Measurements from ENCODE around the gene PRKD3.

PRKD3 gene

DNA sequence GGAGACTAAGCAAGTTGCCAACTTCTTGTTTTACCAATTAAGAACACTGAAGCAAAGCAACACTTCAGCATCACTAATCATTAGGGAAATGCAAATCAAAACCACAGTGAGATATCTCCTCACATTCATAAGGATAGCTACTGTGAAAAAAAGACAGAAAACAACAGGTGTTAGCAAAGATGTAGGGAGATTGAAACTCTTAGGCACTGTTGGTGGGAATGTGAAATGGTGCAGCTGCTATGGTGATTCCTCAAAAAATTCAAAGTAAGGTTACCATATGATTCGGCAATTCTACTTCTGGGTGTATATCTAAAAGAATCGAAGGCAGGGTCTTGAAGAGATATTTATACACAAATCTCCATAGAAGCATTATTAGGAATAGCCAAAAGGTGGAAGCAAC, 8.6 kb upstream of the PRKD3 start:
- DNase-seq (ENCODE audit: low read depth): no peak
- TF ChIP-seq, protein P1, sequence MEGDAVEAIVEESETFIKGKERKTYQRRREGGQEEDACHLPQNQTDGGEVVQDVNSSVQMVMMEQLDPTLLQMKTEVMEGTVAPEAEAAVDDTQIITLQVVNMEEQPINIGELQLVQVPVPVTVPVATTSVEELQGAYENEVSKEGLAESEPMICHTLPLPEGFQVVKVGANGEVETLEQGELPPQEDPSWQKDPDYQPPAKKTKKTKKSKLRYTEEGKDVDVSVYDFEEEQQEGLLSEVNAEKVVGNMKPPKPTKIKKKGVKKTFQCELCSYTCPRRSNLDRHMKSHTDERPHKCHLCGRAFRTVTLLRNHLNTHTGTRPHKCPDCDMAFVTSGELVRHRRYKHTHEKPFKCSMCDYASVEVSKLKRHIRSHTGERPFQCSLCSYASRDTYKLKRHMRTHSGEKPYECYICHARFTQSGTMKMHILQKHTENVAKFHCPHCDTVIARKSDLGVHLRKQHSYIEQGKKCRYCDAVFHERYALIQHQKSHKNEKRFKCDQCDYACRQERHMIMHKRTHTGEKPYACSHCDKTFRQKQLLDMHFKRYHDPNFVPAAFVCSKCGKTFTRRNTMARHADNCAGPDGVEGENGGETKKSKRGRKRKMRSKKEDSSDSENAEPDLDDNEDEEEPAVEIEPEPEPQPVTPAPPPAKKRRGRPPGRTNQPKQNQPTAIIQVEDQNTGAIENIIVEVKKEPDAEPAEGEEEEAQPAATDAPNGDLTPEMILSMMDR (IDR thresholded peaks at IDR 0.05; ENCODE audit: low read length, missing control alignments): no peak
- no peak overlapping the region for H3K4me3 ChIP-seq (replicated peaks; ENCODE audit: low read depth, low read length)

DNA sequence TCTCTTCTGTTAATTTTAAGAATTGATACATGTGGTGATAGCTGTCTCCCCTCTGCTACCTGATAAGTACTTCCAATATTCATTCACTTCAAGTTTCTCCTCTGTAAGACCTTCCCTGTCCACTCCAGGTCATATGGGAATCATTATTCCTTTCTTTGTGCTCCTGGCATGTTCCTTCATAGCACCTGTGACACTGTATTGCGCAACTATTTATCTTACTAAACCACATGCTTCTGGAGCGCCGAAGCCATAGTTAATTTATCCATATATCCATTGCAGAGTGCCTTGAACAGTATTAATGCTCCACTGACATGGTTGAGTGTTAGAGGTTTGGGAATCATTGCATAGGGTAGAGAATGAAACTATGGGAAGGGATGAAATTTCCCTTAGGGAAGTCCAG, 7.9 kb upstream of the PRKD3 start:
- no peak overlapping the region for H3K4me3 ChIP-seq (replicated peaks; ENCODE audit: low read depth, low read length)
- no peak for DNase-seq (ENCODE audit: low read depth)
- TF ChIP-seq, protein P1 (IDR thresholded peaks at IDR 0.05; ENCODE audit: low read length, missing control alignments): no peak

DNA sequence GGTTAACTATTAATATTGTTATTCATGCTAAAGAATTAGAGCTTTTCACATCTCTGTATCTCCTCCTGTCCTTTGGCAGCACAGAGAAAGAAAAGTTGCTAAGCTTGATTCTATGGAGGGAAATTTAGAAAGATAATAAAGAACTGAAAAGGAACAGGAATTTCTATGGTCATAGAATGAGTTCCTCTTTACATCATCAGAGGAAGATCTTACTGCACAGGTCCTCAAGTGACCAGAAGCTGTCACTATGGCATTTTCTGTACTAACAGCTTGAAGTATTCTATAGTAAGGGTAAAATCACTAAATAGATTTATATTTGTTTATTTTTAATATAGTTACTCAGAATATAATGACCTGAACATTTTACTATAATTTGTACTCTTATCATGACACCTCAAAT, 6.0 kb upstream of the PRKD3 start:
- TF ChIP-seq, protein P1 (IDR thresholded peaks at IDR 0.05; ENCODE audit: low read length, missing control alignments): no peak
- no peak for DNase-seq (ENCODE audit: low read depth)
- H3K4me3 ChIP-seq (replicated peaks; ENCODE audit: low read depth, low read length): no peak overlapping the region

DNA sequence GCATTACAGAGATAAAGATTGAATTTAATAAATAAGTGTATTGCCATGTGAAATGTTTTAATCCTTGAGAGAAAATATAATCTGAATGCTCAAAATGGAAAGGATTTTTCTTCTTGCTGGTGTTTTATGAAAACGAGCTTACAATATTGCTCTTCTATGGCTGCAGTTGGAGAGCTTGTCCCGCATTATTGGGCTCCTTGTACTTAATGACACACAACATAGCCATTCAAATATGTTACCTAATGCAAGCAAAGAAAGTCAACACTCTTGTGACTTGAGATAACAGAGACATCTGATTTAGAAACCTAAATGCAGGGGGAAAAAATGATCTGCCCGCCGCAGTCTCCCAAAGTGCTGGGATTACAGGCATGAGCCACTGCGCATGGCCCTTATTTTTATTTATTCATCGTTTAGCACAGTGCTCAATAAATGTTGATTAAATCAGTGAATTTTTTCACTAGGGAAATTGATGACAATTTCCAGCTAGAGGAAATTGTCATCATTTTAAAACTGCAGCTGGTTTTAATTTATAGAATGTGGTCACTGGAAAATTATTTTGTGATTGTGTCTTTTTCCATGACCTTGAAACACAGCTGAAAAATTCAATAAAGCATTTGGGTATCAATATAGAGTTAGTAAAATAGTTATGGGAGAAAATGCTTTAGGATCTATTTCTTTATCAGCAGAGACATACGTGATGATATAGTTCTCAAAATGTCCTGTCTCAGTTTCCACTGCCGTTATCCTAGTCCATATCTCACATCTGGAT, 2.4 kb upstream of the PRKD3 start:
- TF ChIP-seq, protein P1 (IDR thresholded peaks at IDR 0.05; ENCODE audit: low read length, missing control alignments): no peak
- DNase-seq (ENCODE audit: low read depth): no peak
- no peak overlapping the region for H3K4me3 ChIP-seq (replicated peaks; ENCODE audit: low read depth, low read length)

DNA sequence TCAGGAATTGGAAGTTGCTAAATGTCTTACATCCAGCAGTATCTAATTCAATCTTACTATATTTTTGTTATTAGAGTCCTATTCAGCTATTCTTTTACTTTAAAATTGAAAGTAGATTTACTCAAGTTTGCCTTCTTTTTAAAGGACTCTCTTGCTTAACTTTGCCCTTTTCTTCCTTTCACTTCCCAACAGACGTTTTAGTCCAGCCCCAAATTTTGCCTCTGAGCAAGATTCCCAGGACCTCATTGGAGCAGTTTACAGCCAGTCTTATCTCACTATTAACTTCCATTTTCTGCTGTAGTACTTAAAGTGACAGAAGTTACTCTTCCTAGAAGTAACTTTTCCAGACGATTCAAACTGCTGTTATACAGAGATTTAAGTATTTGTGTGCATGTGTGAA, 1.7 kb upstream of the PRKD3 start:
- peak overlapping the region; percentile 36 for H3K4me3 ChIP-seq (replicated peaks; ENCODE audit: low read depth, low read length)
- TF ChIP-seq, protein P1 (IDR thresholded peaks at IDR 0.05; ENCODE audit: low read length, missing control alignments): no peak
- peak; percentile 91 for DNase-seq (ENCODE audit: low read depth)

DNA sequence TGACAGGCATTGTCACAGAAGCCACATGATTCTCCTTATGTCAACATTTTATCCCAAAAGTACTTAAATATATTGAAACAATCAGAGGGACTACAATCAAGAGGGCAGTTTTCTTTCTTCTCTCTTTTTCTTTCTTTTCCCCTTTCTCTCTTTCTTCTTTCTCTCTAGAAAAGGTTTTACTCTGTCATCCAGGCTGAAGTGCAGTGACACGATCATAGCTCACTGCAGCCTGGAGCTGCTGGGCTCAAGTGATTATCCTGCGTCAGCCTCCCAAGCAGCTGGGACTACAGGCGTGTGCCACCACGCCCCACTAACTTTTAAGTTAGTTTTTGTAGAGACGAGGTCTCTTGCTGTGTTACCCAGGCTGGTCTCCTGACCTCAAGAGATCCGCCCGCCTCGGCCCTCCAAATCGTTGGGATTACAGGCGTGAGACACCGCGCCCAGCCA, 1.0 kb upstream of the PRKD3 start:
- TF ChIP-seq, protein P1 (IDR thresholded peaks at IDR 0.05; ENCODE audit: low read length, missing control alignments): no peak
- no peak for DNase-seq (ENCODE audit: low read depth)
- H3K4me3 ChIP-seq (replicated peaks; ENCODE audit: low read depth, low read length): peak overlapping the region; percentile 77

DNA sequence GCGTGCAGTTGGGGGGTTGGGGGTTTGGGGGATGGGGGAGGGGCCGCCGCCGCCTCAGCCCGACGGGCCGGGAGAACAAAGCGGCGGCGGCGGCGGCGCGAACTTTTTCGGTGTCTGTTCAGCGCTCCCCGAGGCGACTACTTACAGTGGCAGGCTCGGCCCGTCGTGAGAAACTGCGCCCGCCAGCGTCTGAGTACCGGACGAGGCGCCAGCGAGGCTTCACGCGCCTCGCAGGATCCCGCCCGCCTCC, 172 bp downstream of the PRKD3 start:
- DNase-seq (ENCODE audit: low read depth): peak; percentile 81
- TF ChIP-seq, protein P1 (IDR thresholded peaks at IDR 0.05; ENCODE audit: low read length, missing control alignments): no peak
- H3K4me3 ChIP-seq (replicated peaks; ENCODE audit: low read depth, low read length): peak overlapping the region; percentile 77
